ENCODE measurements around the gene SOX21. TPM values are rescaled to one million over a fixed set of nuclear protein-coding genes. Genes with fewer than 3 reads are reported as not detected.

Gene SOX21
- total RNA-seq, 3 donors from 2014 or later (not counting 1 experiment from before 2014, with no cell fraction given) = not detected

DNA sequence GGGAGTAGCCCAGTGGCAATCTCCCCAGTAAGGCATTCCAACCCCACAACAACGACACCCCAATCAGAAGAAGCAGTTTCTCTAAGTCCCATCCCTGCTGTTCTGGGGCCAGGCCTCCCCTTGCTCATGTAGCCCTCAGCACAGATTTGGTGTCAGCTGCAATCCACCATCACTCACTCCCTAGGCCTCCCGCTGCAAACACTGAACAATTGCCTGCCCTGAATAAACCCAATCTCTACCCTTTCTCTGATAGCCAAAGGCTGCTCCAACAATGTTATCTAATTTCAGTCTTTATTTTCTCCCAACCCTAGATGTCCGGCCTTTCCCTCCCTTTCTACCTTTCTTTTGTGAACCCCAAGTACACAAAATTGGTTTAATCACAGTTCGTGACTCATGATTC is 5.6 kb upstream of the SOX21 start:
- Histone ChIP-seq H3K9me3 (ENCODE audit: control insufficient read depth, insufficient read depth, low read length) (no peaks in the 10 kb centered on the region), H3K4me3 (ENCODE audit: low read length) (no peak overlapping the region), H3K36me3 (ENCODE audit: control insufficient read depth, insufficient read depth, low read length) (no peaks in the 10 kb centered on the region), H3K27me3 (ENCODE audit: control insufficient read depth, insufficient read depth, low read length) (peaks cover 11% of the 10 kb centered on the region), H3K27ac (ENCODE audit: low read length) (no peak overlapping the region), H3K4me1 (ENCODE audit: control insufficient read depth, insufficient read depth, low read length) (no peaks in the 10 kb centered on the region)
- Mint-ChIP-seq H3K4me3 (no peak overlapping the region), H3K9me3 (peaks cover 0 to 2% of the 10 kb centered on the region in 2 donors), H3K4me1 (no peaks in the 10 kb centered on the region), H3K27ac (no peak overlapping the region), H3K36me3 (no peaks in the 10 kb centered on the region), H3K27me3 (ENCODE audit: low read depth in 2 of 2) (peaks cover 25 to 58% of the 10 kb centered on the region in 2 donors)
- DNase-seq = no peak
- 88% methylated on average over 3 of the region's 4 CpGs for WGBS (ENCODE audit: insufficient coverage)
- TF ChIP-seq, protein P1, sequence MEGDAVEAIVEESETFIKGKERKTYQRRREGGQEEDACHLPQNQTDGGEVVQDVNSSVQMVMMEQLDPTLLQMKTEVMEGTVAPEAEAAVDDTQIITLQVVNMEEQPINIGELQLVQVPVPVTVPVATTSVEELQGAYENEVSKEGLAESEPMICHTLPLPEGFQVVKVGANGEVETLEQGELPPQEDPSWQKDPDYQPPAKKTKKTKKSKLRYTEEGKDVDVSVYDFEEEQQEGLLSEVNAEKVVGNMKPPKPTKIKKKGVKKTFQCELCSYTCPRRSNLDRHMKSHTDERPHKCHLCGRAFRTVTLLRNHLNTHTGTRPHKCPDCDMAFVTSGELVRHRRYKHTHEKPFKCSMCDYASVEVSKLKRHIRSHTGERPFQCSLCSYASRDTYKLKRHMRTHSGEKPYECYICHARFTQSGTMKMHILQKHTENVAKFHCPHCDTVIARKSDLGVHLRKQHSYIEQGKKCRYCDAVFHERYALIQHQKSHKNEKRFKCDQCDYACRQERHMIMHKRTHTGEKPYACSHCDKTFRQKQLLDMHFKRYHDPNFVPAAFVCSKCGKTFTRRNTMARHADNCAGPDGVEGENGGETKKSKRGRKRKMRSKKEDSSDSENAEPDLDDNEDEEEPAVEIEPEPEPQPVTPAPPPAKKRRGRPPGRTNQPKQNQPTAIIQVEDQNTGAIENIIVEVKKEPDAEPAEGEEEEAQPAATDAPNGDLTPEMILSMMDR (IDR thresholded peaks at IDR 0.05) = no peak
- intact Hi-C loops (cut with micrococcal nuclease) = no loop called here
- no peak for ATAC-seq

DNA sequence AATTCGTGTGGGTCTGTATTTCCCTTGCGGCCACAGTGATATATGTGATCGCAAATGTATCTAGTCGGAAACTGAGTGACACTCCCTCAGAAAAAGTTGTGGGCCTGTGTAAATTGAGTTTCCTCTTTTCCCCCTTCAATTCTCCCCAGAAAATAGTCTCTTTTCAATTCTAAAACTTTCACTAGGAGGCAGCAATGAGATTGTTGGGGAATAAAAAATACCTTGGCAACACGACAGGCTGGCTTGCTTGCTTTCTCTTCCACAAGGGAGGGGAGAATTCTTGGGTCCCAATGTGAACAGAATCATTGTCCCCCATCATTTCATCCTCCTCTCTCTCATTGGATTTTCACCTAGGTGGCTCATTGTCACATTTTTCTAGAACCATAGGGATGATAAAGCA is 3.7 kb upstream of the SOX21 start:
- no peak for DNase-seq
- Histone ChIP-seq H3K4me1 (ENCODE audit: control insufficient read depth, insufficient read depth, low read length) (peaks cover 9% of the 10 kb centered on the region), H3K27me3 (ENCODE audit: control insufficient read depth, insufficient read depth, low read length) (peaks cover 17% of the 10 kb centered on the region), H3K4me3 (ENCODE audit: low read length) (no peak overlapping the region), H3K27ac (ENCODE audit: low read length) (no peak overlapping the region), H3K36me3 (ENCODE audit: control insufficient read depth, insufficient read depth, low read length) (no peaks in the 10 kb centered on the region), H3K9me3 (ENCODE audit: control insufficient read depth, insufficient read depth, low read length) (no peaks in the 10 kb centered on the region)
- ATAC-seq = no peak
- Mint-ChIP-seq H3K4me1 (no peaks in the 10 kb centered on the region), H3K4me3 (no peak overlapping the region), H3K27ac (no peak overlapping the region), H3K9me3 (peaks cover 0 to 2% of the 10 kb centered on the region in 2 donors), H3K36me3 (no peaks in the 10 kb centered on the region), H3K27me3 (ENCODE audit: low read depth in 2 of 2) (peaks cover 26 to 58% of the 10 kb centered on the region in 2 donors)
- intact Hi-C loops (cut with micrococcal nuclease) = no loop called here
- WGBS (ENCODE audit: insufficient coverage) = 11% methylated on average over 3 of the region's 5 CpGs
- TF ChIP-seq, protein P1 (IDR thresholded peaks at IDR 0.05) = no peak

- whole genome bisulfite sequencing (ENCODE audit: insufficient coverage) = 9% methylated on average over 19 of the region's 22 CpGs
- ATAC-seq (no peak), DNase-seq (no peak)
- H3K36me3 Mint-ChIP-seq = no peaks in the 10 kb centered on the region
- Histone ChIP-seq H3K27me3 (ENCODE audit: control insufficient read depth, insufficient read depth, low read length) (peaks cover 29% of the 10 kb centered on the region), H3K27ac (ENCODE audit: low read length) (no peak overlapping the region), H3K36me3 (ENCODE audit: control insufficient read depth, insufficient read depth, low read length) (no peaks in the 10 kb centered on the region), H3K4me1 (ENCODE audit: control insufficient read depth, insufficient read depth, low read length) (peaks cover 12% of the 10 kb centered on the region), H3K4me3 (ENCODE audit: low read length) (no peak overlapping the region), H3K9me3 (ENCODE audit: control insufficient read depth, insufficient read depth, low read length) (no peaks in the 10 kb centered on the region)
- TF ChIP-seq, protein P1 (IDR thresholded peaks at IDR 0.05) = no peak
- no peak overlapping the region for H3K27ac Mint-ChIP-seq
- no peaks in the 10 kb centered on the region for H3K9me3 Mint-ChIP-seq
- no peak overlapping the region for H3K4me3 Mint-ChIP-seq
- H3K4me1 Mint-ChIP-seq = no peaks in the 10 kb centered on the region
- H3K27me3 Mint-ChIP-seq (ENCODE audit: low read depth in 2 of 2) = peaks cover 37 to 66% of the 10 kb centered on the region in 2 donors
- intact Hi-C loops (cut with micrococcal nuclease) = no loop called here
Measured at GRCh38 chr13:94713561-94714182, 1.3 kb upstream of the SOX21 start.
